GM08714 (cell line): ENCODE results near the gene PPP2R2C.

Experiments used
- H3K4me3 ChIP-seq: fragments of 200-500 bp; sonication (Bioruptor generic); 2 replicates; pipeline ENCODE4 v1.5.1; 2014; ENCODE audit warnings: mild to moderate bottlenecking, low read length, inconsistent platforms
- ZNF274 ChIP-seq: IDR thresholded peaks from 2 replicates; pipeline ENCODE4 v1.6.1; 2012; ENCODE audit warnings: mild to moderate bottlenecking, low read depth, low read length

The PPP2R2C gene

GRCh38 chr4:6277139-6277802, 195.1 kb downstream of the PPP2R2C start:
- TF ChIP-seq ZNF274: no peak
- no peak overlapping the region for H3K4me3 ChIP-seq

GRCh38 chr4:6275898-6276806, 196.3 kb downstream of the PPP2R2C start:
- no peak for TF ChIP-seq ZNF274
- no peak overlapping the region for H3K4me3 ChIP-seq

- no peak overlapping the region for H3K4me3 ChIP-seq
- TF ChIP-seq ZNF274: no peak
Measured at GRCh38 chr4:6275351-6275750, 197.1 kb downstream of the PPP2R2C start.

- H3K4me3 ChIP-seq: no peak overlapping the region
- TF ChIP-seq ZNF274: no peak
Measured at GRCh38 chr4:6273661-6273990, 198.8 kb downstream of the PPP2R2C start.

DNA sequence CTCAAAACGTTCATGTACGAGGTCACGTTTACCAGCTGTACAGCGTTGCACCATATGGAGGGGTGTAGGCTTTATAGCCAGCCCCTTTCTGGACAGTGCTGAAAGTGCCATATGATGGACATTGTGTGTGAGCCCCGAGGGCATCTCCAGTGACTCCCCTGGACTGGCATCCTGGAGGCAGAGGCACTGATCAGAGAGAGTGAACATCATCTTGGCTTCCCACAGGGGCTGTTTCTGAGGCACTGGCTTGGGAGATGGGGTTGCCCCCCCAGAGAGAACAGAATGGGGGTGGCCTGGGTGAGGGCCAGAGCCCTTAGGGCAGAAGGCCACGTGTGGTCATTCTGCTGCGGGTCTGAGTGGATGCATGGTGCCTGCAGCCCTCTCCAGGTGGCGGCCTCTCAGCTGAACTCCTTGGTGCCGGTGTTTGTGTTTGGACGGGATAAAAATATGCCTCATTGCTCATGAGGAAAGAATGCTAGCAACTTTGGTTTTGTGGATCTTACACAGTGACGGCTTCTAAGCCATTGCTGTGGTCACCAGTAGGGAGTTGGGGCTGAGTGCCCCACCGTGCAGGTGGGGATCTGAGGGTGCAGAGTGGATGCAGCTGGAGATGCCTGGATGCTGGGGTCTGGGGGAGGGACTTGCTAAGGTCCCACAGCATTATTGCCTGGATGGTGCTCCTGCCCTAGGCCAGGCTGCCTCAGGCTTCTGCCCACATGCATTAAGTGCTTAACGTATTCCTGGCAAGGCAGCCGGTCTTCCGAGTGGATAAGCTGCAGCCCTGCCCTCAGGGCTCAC, 199.4 kb downstream of the PPP2R2C start:
- TF ChIP-seq ZNF274: no peak
- no peak overlapping the region for H3K4me3 ChIP-seq

DNA sequence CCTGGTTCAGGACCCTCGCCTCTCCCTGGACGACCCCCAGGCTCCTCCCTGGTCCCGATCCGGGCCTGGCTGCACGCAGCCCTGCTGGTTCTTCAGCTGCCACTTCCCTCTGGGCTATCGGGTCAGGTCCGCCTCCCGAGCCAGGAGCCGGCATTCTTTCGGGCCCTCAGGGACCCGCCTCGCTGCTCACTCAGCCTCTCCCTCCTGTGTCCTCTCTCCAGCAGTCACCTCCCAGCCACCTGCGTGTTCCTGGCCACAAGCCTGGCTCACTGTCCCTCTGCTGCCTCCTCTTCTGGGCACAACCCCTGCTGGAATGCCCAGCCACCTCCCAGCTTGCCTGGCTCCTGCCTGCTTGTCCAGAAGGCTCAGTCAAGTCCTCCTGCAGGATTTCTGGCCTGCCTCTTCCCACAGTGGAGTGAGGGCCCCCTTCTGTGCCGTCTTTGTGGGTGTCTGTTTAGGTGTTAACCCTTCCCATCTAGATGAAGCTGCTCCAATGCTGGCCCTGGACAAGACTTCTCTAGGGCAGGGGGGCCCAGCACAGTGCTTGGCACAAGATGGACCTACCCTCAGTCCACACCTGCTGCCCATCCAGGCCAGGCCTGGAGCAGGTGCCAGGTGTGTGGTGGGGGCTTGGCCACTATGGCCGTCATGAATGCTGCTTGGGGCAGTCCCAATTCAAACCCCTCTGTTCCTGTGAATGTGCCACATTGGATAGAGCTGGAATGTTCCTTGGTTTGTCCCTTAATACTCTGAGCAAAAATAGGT, 200.5 kb downstream of the PPP2R2C start:
- no peak for TF ChIP-seq ZNF274
- H3K4me3 ChIP-seq: no peak overlapping the region

DNA sequence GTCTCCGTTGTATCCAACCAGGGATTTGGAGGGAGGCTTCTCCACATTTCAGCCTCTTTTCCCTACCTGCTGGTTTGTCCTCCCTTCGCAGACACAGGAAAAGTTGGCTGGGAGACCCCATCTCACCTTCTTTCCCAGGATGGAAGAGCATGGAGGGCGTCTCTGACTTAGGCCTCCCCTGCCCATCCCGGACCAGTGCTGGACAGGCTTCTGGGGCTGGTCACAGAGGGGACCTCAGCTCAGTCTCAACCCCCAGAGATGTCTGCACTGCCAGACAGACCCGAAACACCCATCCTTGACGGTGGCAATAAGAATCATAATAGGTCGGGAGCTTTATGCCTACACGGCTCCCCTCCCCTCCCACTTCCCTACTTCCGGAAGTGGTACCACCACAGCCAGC, 201.2 kb downstream of the PPP2R2C start:
- no peak overlapping the region for H3K4me3 ChIP-seq
- TF ChIP-seq ZNF274: no peak

DNA sequence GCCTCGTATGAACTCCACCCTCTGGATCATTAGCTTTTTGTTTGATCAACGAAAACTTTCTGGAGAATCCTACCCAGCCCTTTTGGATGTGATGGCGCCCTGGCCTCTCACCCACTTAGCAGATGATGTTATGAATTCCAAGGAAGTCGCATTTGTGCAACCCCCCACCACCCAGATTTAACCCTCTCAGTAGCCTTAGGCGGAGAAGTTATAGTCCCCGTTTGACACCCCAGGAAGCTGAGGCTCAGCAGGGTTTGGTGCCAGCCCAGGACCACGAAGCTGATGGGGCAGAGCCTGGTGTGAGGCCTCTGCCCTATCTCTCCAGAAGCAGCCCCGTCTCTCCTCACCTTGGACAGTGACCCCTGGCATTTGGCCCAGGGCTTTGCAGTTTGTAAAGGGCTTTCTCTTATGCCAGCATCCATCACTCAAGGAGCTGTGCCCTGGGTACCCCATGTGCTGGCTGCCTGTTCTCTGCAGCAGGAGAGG, 201.7 kb downstream of the PPP2R2C start:
- peak overlapping the region; percentile 84; the same call in 1 of the 2 replicates for H3K4me3 ChIP-seq
- no peak for TF ChIP-seq ZNF274
